ENCODE data around the gene ATAD1. TPM values are rescaled to one million over a fixed set of nuclear protein-coding genes. Genes with fewer than 3 reads are reported as not detected.

The ATAD1 gene
- total and polyA plus RNA-seq, 9 of the 15 experiments (the other 6 are each of a cell fraction or from before 2014, with no cell fraction given) = 11.3 to 33.8 (median 27.3) TPM

DNA sequence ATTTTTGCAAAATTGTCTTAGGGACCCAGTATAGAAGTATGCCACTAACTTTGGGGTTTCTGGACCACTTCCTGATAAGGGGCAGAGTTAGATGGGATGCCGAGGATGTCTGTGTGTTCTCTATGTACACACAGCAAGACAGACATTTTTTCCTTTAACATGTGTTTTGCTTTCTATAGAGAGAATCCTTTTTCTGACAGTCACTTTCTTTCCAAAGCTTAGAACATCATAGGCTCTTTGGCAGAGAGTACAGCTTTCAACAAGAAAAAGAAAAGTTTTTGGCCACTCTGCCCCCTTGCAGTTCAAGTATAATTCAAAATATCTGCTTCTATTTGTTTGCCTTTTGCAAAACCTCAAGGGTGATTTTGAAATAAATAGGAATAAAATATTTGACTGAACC, 114.3 kb downstream of the ATAD1 start:
- WGBS (ENCODE audit: insufficient coverage, low coverage, missing lambda C conversion rate) = 0% methylated on average over 1 of the region's 1 CpG
- ChIA-PET CTCF (ENCODE audit: low intra/inter-chr PET ratio) (no interaction called here), POLR2A (no interaction called here)
- ATAC-seq (no peak), DNase-seq (ENCODE audit: extremely low read depth in 1 of 4, low spot score in 3 of 4) (no peak), FAIRE-seq (no peak)
- no peaks in the 10 kb centered on the region for H3K9me1 ChIP-seq (ENCODE audit: control insufficient read depth, insufficient read depth, low read length)
- H3K9me3 ChIP-seq (replicated peaks; ENCODE audit: control insufficient read depth, insufficient read depth, low read depth, low read length) = no peaks in the 10 kb centered on the region
- no TSS peak for BruUV-seq (replicated peaks)
- intact Hi-C loops (cut with micrococcal nuclease) (no loop called here), in situ Hi-C loops (cut with MboI) (no loop called here)
- H4K20me1 ChIP-seq (replicated peaks; ENCODE audit: control insufficient read depth, insufficient read depth, low read length) = no peaks in the 10 kb centered on the region
- peaks cover 0 to 12% of the 10 kb centered on the region in 2 experiments; a peak in 4 of 5 replicates for H3K27me3 ChIP-seq (ENCODE audit: control insufficient read depth in 2 of 2, insufficient read depth in 2 of 2, low read length in 2 of 2)
- H3K36me3 ChIP-seq (ENCODE audit: control insufficient read depth, insufficient read depth, low read length) = no peaks in the 10 kb centered on the region
- H3K27ac ChIP-seq (ENCODE audit: extremely low read depth, low read depth, low read length) = no peak overlapping the region
- H3K9ac ChIP-seq (ENCODE audit: insufficient read depth in 1 of 2, low read depth in 2 of 2, low read length in 2 of 2) = no peak overlapping the region
- no peaks in the 10 kb centered on the region for H3K79me2 ChIP-seq (ENCODE audit: control insufficient read depth, insufficient read depth, low read length)
- H3K4me3 ChIP-seq = no peak overlapping the region
- no peaks in the 10 kb centered on the region for H3K4me1 ChIP-seq (replicated peaks in 1 of 2; ENCODE audit: control insufficient read depth in 2 of 2, insufficient read depth in 2 of 2, low read length in 2 of 2)
- H2AFZ ChIP-seq (ENCODE audit: low read depth, low read length) = no peak overlapping the region
- H3K4me2 ChIP-seq (ENCODE audit: insufficient read depth, low read length) = no peak overlapping the region
- no peak for TF ChIP-seq TFAM (CRISPR knock-in tag; conservative IDR thresholded peaks at IDR 0.05)
- TF ChIP-seq ZNF79 (CRISPR knock-in tag; IDR thresholded peaks at IDR 0.05; ENCODE audit: low read depth) = no peak
- no peak for TF ChIP-seq NFIC (IDR thresholded peaks at IDR 0.05)
- TF ChIP-seq PCBP2 (IDR thresholded peaks at IDR 0.05; ENCODE audit: low read depth, low read length, poor library complexity, severe bottlenecking) = no peak
- TF ChIP-seq, protein P1, sequence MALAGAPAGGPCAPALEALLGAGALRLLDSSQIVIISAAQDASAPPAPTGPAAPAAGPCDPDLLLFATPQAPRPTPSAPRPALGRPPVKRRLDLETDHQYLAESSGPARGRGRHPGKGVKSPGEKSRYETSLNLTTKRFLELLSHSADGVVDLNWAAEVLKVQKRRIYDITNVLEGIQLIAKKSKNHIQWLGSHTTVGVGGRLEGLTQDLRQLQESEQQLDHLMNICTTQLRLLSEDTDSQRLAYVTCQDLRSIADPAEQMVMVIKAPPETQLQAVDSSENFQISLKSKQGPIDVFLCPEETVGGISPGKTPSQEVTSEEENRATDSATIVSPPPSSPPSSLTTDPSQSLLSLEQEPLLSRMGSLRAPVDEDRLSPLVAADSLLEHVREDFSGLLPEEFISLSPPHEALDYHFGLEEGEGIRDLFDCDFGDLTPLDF (CRISPR knock-in tag; IDR thresholded peaks at IDR 0.05) = no peak
- TF ChIP-seq ZNF717 (CRISPR knock-in tag; IDR thresholded peaks at IDR 0.05) = no peak
- no peak for TF ChIP-seq MAFG (tag; conservative IDR thresholded peaks at IDR 0.05)
- TF ChIP-seq, protein P2, sequence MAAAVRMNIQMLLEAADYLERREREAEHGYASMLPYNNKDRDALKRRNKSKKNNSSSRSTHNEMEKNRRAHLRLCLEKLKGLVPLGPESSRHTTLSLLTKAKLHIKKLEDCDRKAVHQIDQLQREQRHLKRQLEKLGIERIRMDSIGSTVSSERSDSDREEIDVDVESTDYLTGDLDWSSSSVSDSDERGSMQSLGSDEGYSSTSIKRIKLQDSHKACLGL (CRISPR knock-in tag; IDR thresholded peaks at IDR 0.05; ENCODE audit: borderline replicate concordance, poor library complexity, severe bottlenecking) = no peak
- TF ChIP-seq PRDM10 (IDR thresholded peaks at IDR 0.05; ENCODE audit: partially characterized antibody) = no peak
- no peak for TF ChIP-seq ZNF507 (tag; conservative IDR thresholded peaks at IDR 0.05)
- TF ChIP-seq, protein P3, sequence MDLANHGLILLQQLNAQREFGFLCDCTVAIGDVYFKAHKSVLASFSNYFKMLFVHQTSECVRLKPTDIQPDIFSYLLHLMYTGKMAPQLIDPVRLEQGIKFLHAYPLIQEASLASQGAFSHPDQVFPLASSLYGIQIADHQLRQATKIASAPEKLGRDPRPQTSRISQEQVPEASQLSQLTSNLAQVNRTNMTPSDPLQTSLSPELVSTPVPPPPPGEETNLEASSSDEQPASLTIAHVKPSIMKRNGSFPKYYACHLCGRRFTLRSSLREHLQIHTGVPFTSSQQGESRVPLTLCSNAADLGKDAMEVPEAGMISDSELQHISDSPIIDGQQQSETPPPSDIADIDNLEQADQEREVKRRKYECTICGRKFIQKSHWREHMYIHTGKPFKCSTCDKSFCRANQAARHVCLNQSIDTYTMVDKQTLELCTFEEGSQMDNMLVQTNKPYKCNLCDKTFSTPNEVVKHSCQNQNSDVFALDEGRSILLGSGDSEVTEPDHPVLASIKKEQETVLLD (IDR thresholded peaks at IDR 0.05) = no peak
- TF ChIP-seq HDAC3 (IDR thresholded peaks at IDR 0.05; ENCODE audit: borderline replicate concordance, partially characterized antibody) = no peak
- no peak for TF ChIP-seq ZNF217 (CRISPR knock-in tag; IDR thresholded peaks at IDR 0.05)
- TF ChIP-seq E2F3 (CRISPR knock-in tag; IDR thresholded peaks at IDR 0.05) = no peak
- no peak for TF ChIP-seq CTBP1 (IDR thresholded peaks at IDR 0.05; ENCODE audit: borderline replicate concordance)
